Naive thymus-derived CD8-positive, alpha-beta T cell (primary cell): ENCODE results near the gene TMEM18. TPM values are rescaled to one million over a fixed set of nuclear protein-coding genes. Genes with fewer than 3 reads are reported as not detected.

Experiments
- ATAC-seq, 2 donors: fragments of 150-1000 bp; cut with Tn5 transposase in 1 of 2; sonication (Bioruptor Pico), chemical (Tn5 transposase) in 1 of 2; 1 replicate in 1 of 2; 2 replicates in 1 of 2; pipeline ENCODE4 v1.10.0; 2021; ENCODE audit warnings: mild to moderate bottlenecking in 2 of 2, moderate library complexity in 2 of 2
- POLR2A ChIA-PET: fragments of 350-600 bp; sonication (Branson Sonifier 250); formaldehyde crosslinking; loops from one replicate; lab custom pipeline; 2021; ENCODE audit warnings: antibody characterized with exemption; lab: Charles Lee
- DNase-seq, 10 donors: peaks; one replicate each; pipeline versions ENCODE4 v3.0.0 to v3.0.0-alpha.2; 2020 to 2022
- H3K27ac Mint-ChIP-seq, 10 donors: one replicate each; pipeline ENCODE4 v1.8.0; 2020 to 2022; ENCODE audit warnings: mild to moderate bottlenecking in 10 of 10, mixed read lengths in 10 of 10, moderate library complexity in 4 of 10, inconsistent platforms in 1 of 10
- H3K27me3 Mint-ChIP-seq, 5 donors: one replicate each; pipeline ENCODE4 v1.8.0; 2021 to 2022; ENCODE audit warnings: mixed read lengths in 5 of 5
- H3K36me3 Mint-ChIP-seq, 3 donors: one replicate each; pipeline ENCODE4 v1.8.0; 2020 to 2022; ENCODE audit warnings: mixed read lengths in 3 of 3, mild to moderate bottlenecking in 2 of 3, inconsistent platforms in 1 of 3
- H3K4me1 Mint-ChIP-seq, 4 donors: one replicate each; pipeline ENCODE4 v1.8.0; 2021 to 2022; ENCODE audit warnings: mixed read lengths in 4 of 4
- H3K4me3 Mint-ChIP-seq, 10 donors: one replicate each; pipeline ENCODE4 v1.8.0; 2020 to 2022; ENCODE audit warnings: mild to moderate bottlenecking in 10 of 10, mixed read lengths in 10 of 10, moderate library complexity in 6 of 10, inconsistent platforms in 1 of 10
- H3K9me3 Mint-ChIP-seq, 9 donors: one replicate each; pipeline ENCODE4 v1.8.0; 2020 to 2022; ENCODE audit warnings: mixed read lengths in 9 of 9, mild to moderate bottlenecking in 3 of 9, inconsistent platforms in 1 of 9, moderate library complexity in 1 of 9
- polyA plus RNA-seq, 3 donors: library from polyadenylated mRNA; unstranded; fragments of 300-500 nt; fragmentation: Illumina TruSeq; gene quantifications; one replicate each; pipeline ENCODE4 v1.2.3, GENCODE V29; 2021
- total RNA-seq, 8 experiments: library from RNA in 2 of 8; stranded (reverse) in 2 of 8; gene quantifications; one replicate each; pipeline ENCODE4 v1.2.3 and lab custom pipeline; 2021 to 2026

The TMEM18 gene
- 10 to 100 TPM; 40.2 to 41.4 TPM for total RNA-seq
- polyA plus RNA-seq = 10 to 100 TPM; 22.1 to 29.8 (median 23.3) TPM
- 30.7 to 53.2 (median 48.5) reads per million in 6 experiments for total RNA-seq (lab: John Stamatoyannopoulos, UW)

GRCh38 chr2:677056-677958 lies at the start of gene TMEM18:
Gene TMEM18 (minus strand): TSS chr2:677406. CDS start chr2:677345, 61 bp downstream.
- Mint-ChIP-seq H3K9me3 (no peaks in the 10 kb centered on the region), H3K36me3 (peaks cover 0 to 17% (median 8%) of the 10 kb centered on the region in 3 donors), H3K27ac (peak within 1 kb of the TSS; percentile 98 to 100 (median 99)), H3K27me3 (no peaks in the 10 kb centered on the region), H3K4me3 (peak within 1 kb of the TSS; percentile 91 to 99 (median 97)), H3K4me1 (peaks cover 32 to 47% (median 45%) of the 10 kb centered on the region in 4 donors)
- ATAC-seq = peak; percentile 66 to 69
- DNase-seq = peak; percentile 85 to 100 (median 98)
- POLR2A ChIA-PET = interaction anchor here (0.8 to 1.4 kb wide), 4 partner anchors 63 to 299 kb away, joined by 3 to 4 read pairs (median 3); no protein-coding TSS in a partner anchor

GRCh38 chr2:726169-726568 lies 49.0 kb upstream of the TMEM18 start:
- DNase-seq (no peak), ATAC-seq (no peak)
- Mint-ChIP-seq H3K27me3 (peaks cover 10 to 63% (median 19%) of the 10 kb centered on the region in 5 donors), H3K4me3 (no peak overlapping the region), H3K4me1 (peaks cover 0 to 4% (median 0%) of the 10 kb centered on the region in 4 donors), H3K36me3 (no peaks in the 10 kb centered on the region), H3K9me3 (no peaks in the 10 kb centered on the region), H3K27ac (no peak overlapping the region)
- POLR2A ChIA-PET = no interaction called here

DNA sequence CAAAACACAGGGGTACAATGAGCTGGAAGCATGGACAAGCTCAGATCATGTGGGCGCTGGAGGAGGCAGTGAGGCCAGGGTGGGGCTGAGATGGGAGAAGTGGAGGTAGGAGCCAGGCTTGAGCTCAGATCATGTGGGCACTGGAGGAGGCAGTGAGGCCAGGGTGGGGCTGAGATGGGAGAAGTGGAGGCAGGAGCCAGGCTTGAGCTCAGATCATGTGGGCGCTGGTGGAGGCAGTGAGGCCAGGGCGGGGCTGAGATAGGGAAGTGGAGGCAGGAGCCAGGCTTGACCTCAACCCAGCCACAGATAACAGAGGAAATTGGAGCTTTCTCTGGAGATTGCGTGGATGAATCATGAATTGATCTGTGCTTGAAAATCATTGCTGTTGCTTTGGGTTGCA lies 48.3 kb upstream of the TMEM18 start:
- POLR2A ChIA-PET = no interaction called here
- ATAC-seq = no peak

DNA sequence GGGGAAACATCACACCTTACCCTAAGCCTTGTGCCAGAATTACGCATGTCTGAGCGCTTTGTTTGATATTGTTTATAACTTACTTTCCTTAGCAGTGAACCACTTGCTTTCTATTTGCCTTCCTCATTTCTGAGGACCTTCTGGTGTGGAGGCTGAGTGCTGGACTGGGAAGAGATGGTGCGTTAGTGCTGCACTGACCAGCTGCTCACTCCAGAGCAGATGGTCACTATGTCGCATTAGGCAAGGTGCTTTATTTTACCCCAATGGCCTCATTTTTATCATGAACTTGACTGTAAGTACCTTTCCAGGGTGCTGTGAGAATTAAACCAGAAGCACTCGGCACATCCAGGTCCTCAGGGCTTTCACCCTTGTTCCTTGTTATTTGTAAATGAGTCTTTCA lies 46.6 kb upstream of the TMEM18 start:
- H3K36me3 Mint-ChIP-seq = no peaks in the 10 kb centered on the region
- ATAC-seq (no peak), DNase-seq (no peak)
- POLR2A ChIA-PET = no interaction called here
- no peak overlapping the region for H3K27ac Mint-ChIP-seq
- no peaks in the 10 kb centered on the region for H3K4me1 Mint-ChIP-seq
- no peaks in the 10 kb centered on the region for H3K9me3 Mint-ChIP-seq
- H3K27me3 Mint-ChIP-seq = peaks cover 16 to 69% (median 27%) of the 10 kb centered on the region in 5 donors
- H3K4me3 Mint-ChIP-seq = no peak overlapping the region

More for the DNA sequence above, 48.3 kb upstream of the TMEM18 start:
- H3K4me1 Mint-ChIP-seq = peaks cover 0 to 2% (median 0%) of the 10 kb centered on the region in 4 donors
- H3K36me3 Mint-ChIP-seq = no peaks in the 10 kb centered on the region
- H3K27me3 Mint-ChIP-seq = peaks cover 16 to 66% (median 21%) of the 10 kb centered on the region in 5 donors
- H3K27ac Mint-ChIP-seq = no peak overlapping the region
- H3K9me3 Mint-ChIP-seq = no peaks in the 10 kb centered on the region
- DNase-seq = no peak
- no peak overlapping the region for H3K4me3 Mint-ChIP-seq

DNA sequence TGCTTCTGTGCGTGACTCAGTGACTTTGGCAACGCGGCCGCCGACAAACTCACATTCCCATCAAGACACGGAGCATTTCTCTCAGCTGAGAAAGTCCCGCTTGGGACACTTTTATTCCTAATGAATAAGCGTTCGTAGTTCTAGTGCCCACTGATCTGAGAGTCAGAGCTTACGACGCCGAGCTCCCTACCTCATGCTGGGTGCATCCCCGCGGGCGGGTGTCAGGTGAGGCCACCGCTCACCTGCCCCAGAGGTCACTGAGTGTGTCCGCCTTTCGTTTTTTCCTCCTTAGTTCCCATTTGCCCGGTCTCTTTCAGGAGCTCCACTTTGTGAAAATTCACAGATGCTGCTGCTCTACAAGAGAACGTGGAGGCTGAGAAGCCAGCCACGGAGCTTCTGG lies 43.6 kb upstream of the TMEM18 start:
- POLR2A ChIA-PET = no interaction called here
- Mint-ChIP-seq H3K4me1 (no peaks in the 10 kb centered on the region), H3K9me3 (no peaks in the 10 kb centered on the region), H3K27ac (no peak overlapping the region), H3K27me3 (peaks cover 14 to 61% (median 38%) of the 10 kb centered on the region in 5 donors), H3K36me3 (no peaks in the 10 kb centered on the region), H3K4me3 (no peak overlapping the region)
- DNase-seq = no peak
- ATAC-seq = no peak

DNA sequence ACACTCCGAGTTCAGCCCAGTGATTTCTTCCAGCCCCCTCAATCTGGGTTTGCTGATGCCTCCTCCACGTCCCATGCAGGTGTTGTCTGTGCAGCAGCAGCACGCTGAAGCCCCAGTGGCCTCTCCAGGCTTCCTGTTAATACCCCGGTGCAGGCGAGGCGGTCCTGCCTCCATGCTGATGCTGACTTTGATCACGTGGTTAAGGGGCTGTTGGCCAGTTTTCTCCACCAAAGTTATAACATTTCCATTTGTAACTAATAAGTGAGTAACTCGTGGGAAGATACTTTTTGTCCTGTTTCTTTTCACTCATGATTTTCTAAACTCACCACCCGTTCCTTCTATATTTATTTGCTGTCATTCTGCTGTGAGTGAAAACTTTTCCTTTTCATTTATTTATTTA lies 42.5 kb upstream of the TMEM18 start:
- Mint-ChIP-seq H3K27me3 (peaks cover 12 to 60% (median 31%) of the 10 kb centered on the region in 5 donors), H3K27ac (no peak overlapping the region)
- DNase-seq = no peak

GRCh38 chr2:719191-719590 lies 42.0 kb upstream of the TMEM18 start:
- ATAC-seq (no peak), DNase-seq (no peak)
- Mint-ChIP-seq H3K9me3 (no peaks in the 10 kb centered on the region), H3K4me1 (peaks cover 0 to 4% (median 2%) of the 10 kb centered on the region in 4 donors), H3K27me3 (peaks cover 12 to 60% (median 25%) of the 10 kb centered on the region in 5 donors), H3K27ac (no peak overlapping the region), H3K36me3 (no peaks in the 10 kb centered on the region), H3K4me3 (no peak overlapping the region)
- POLR2A ChIA-PET = no interaction called here

More for the DNA sequence above, 42.5 kb upstream of the TMEM18 start:
- H3K4me1 Mint-ChIP-seq = peaks cover 0 to 2% (median 0%) of the 10 kb centered on the region in 4 donors
- POLR2A ChIA-PET = no interaction called here
- no peaks in the 10 kb centered on the region for H3K36me3 Mint-ChIP-seq
- no peak for ATAC-seq
- H3K9me3 Mint-ChIP-seq = no peaks in the 10 kb centered on the region
- H3K4me3 Mint-ChIP-seq = no peak overlapping the region

GRCh38 chr2:717661-718060 lies 40.5 kb upstream of the TMEM18 start:
- H3K9me3 Mint-ChIP-seq = no peaks in the 10 kb centered on the region
- peaks cover 9 to 59% (median 27%) of the 10 kb centered on the region in 5 donors for H3K27me3 Mint-ChIP-seq
- H3K27ac Mint-ChIP-seq = no peak overlapping the region
- no peaks in the 10 kb centered on the region for H3K36me3 Mint-ChIP-seq
- ATAC-seq (no peak), DNase-seq (no peak)
- H3K4me3 Mint-ChIP-seq = no peak overlapping the region
- POLR2A ChIA-PET = no interaction called here
- H3K4me1 Mint-ChIP-seq = peaks cover 0 to 5% (median 3%) of the 10 kb centered on the region in 4 donors

DNA sequence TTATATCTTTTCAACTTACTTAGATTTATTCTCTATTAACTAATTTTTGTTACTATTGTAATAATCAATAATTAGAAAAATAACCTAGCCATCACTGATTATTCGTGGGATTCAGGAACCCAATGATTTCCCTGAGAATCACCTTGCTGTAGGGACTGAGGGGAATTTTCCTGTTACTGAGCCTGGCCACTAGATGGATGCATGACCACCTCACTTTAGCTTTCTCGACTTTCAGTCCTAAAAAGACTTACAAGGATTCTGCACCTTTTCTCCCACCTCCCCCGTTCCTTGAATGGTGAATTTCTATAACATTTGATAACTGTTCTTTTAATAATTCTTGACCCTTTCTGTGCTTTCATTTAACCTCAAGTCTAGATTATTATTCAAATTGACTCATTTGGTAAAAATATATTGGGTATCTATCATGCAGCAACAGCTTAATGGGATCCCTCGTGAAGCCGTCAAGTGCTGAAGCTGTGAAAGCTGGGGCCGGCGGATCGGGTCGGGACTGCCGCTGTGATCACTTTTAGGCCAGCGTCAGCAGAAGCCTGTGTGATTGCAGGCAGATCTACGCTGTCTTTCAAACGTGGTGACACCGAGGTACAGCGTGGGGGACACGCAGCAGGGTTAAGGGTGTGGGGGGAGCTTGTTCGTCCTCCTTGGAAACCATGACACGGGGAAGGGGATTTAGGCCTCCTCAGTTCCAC lies 38.8 kb upstream of the TMEM18 start:
- Mint-ChIP-seq H3K27me3 (peaks cover under 1 to 68% (median 34%) of the 10 kb centered on the region in 5 donors), H3K9me3 (no peaks in the 10 kb centered on the region), H3K4me1 (peaks cover 0 to 5% (median 3%) of the 10 kb centered on the region in 4 donors), H3K36me3 (no peaks in the 10 kb centered on the region), H3K4me3 (no peak overlapping the region), H3K27ac (peak overlapping the region in 1 of 10 donors; percentile 14)
- POLR2A ChIA-PET = no interaction called here
- DNase-seq (no peak), ATAC-seq (no peak)

- Mint-ChIP-seq H3K4me1 (peaks cover 0 to 5% (median 3%) of the 10 kb centered on the region in 4 donors), H3K27me3 (peaks cover 0 to 68% (median 31%) of the 10 kb centered on the region in 5 donors), H3K4me3 (no peak overlapping the region), H3K27ac (no peak overlapping the region), H3K9me3 (no peaks in the 10 kb centered on the region), H3K36me3 (no peaks in the 10 kb centered on the region)
- no peak for DNase-seq
- ATAC-seq = no peak
- POLR2A ChIA-PET = no interaction called here
These were observed 37.8 kb upstream of the TMEM18 start for GRCh38 chr2:715038-715437.

DNA sequence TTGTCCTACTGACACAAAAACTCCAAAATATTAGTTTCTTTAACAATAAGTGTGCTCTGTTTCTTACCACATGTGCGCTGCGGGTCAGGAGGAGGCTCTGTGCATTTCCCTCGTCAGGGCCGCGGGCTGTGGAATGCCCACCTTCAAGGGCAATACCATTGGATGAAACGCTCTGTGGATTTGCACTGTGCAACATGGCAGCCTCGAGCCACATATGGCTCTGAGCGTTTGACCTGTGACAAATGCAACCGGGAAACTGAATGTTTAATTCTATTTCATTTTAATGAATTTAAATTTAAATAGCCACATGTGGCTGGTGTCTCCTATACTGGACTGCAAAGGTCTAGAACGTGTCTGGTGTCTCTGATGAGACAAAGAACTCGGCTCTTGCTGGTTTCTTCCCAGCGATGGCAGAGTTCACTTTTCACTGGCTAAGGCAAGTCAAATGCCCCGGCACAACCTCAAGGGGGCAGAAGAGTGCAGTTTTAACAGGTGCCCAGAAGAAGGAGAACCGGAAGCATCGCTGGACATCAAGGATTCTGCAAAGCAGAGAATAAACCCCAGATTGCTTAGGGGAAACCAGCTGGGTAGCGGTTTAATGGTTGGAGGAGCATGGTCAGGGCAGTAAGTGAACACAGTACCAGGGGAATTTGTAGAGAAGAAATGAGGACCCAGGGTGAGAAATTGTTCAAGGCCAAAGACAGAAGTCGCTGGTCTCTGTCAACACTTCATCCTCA lies 37.0 kb upstream of the TMEM18 start:
- H3K9me3 Mint-ChIP-seq = no peaks in the 10 kb centered on the region
- peaks cover 0 to 5% (median 3%) of the 10 kb centered on the region in 4 donors for H3K4me1 Mint-ChIP-seq
- no peak overlapping the region for H3K4me3 Mint-ChIP-seq
- POLR2A ChIA-PET = no interaction called here
- H3K27me3 Mint-ChIP-seq = peaks cover 0 to 66% (median 32%) of the 10 kb centered on the region in 5 donors
- ATAC-seq (peak in 1 of 2 donors; percentile 39), DNase-seq (peak in 5 of 10 donors; percentile 9 to 31 (median 26))
- no peak overlapping the region for H3K27ac Mint-ChIP-seq
- H3K36me3 Mint-ChIP-seq = no peaks in the 10 kb centered on the region
